Measurements from ENCODE around the gene NABP1.

- no peak for TF ChIP-seq ZNF232 (CRISPR knock-in tag; IDR thresholded peaks at IDR 0.05)
- no peak for TF ChIP-seq IRF2 (CRISPR knock-in tag; IDR thresholded peaks at IDR 0.05; ENCODE audit: borderline replicate concordance, low read depth)
- TF ChIP-seq USF2 (CRISPR knock-in tag; IDR thresholded peaks at IDR 0.05): no peak
- no peak for TF ChIP-seq MAX (CRISPR knock-in tag; IDR thresholded peaks at IDR 0.05)
- TF ChIP-seq ATF3 (CRISPR knock-in tag; conservative IDR thresholded peaks at IDR 0.05): no peak
- TF ChIP-seq JUN (CRISPR knock-in tag; IDR thresholded peaks at IDR 0.05): no peak
- TF ChIP-seq ZNF512 (CRISPR knock-in tag; IDR thresholded peaks at IDR 0.05; ENCODE audit: borderline replicate concordance): no peak
- TF ChIP-seq USF1 (CRISPR knock-in tag; IDR thresholded peaks at IDR 0.05): no peak
Measured at GRCh38 chr2:191676790-191677645, 918 bp upstream of the NABP1 start.

Measured in WTC11 (cell line).